Fibroblast of skin of back (primary cell): ENCODE measurements around the gene ZMAT5.
A peak's percentile ranks its signal among the peaks of the same experiment; 100 is the strongest.

Experiments used
- DNase-seq: peaks from one replicate; pipeline ENCODE4 v3.0.0-alpha.2; 2013

Gene ZMAT5

GRCh38 chr22:29753808-29754657, 12.8 kb downstream of the ZMAT5 start:
- DNase-seq, result no peak

- DNase-seq, result no peak
Observed at GRCh38 chr22:29751669-29752068, 15.1 kb downstream of the ZMAT5 start.

- DNase-seq, result no peak
Observed at GRCh38 chr22:29750559-29751538, 16.0 kb downstream of the ZMAT5 start.

GRCh38 chr22:29750029-29750428, 16.8 kb downstream of the ZMAT5 start:
- no peak for DNase-seq

- DNase-seq, result no peak
Observed at GRCh38 chr22:29748248-29748893, 18.4 kb downstream of the ZMAT5 start.

- DNase-seq, result no peak
Observed at GRCh38 chr22:29747832-29748231, 19.0 kb downstream of the ZMAT5 start.

- peak; percentile 12 for DNase-seq
Observed at GRCh38 chr22:29744902-29745301, 21.9 kb downstream of the ZMAT5 start.

GRCh38 chr22:29742326-29742725, 24.5 kb downstream of the ZMAT5 start:
- DNase-seq, result no peak

- no peak for DNase-seq
Observed at GRCh38 chr22:29741926-29742325, 24.9 kb downstream of the ZMAT5 start.

- no peak for DNase-seq
Observed at GRCh38 chr22:29740216-29740615, 26.6 kb downstream of the ZMAT5 start.

- no peak for DNase-seq
Observed at GRCh38 chr22:29739346-29739875, 27.4 kb downstream of the ZMAT5 start.

GRCh38 chr22:29738118-29738815, 28.5 kb downstream of the ZMAT5 start:
- DNase-seq, result no peak

- DNase-seq, result no peak
Observed at GRCh38 chr22:29737251-29738117, 29.3 kb downstream of the ZMAT5 start.

- no peak for DNase-seq
Observed at GRCh38 chr22:29735416-29735815, 31.4 kb downstream of the ZMAT5 start.

- DNase-seq, result no peak
Observed at GRCh38 chr22:29734838-29735237, 32.0 kb downstream of the ZMAT5 start.

GRCh38 chr22:29734406-29734805, 32.4 kb downstream of the ZMAT5 start:
- DNase-seq, result no peak

- DNase-seq, result no peak
Observed at GRCh38 chr22:29733362-29734201, 33.2 kb downstream of the ZMAT5 start.

GRCh38 chr22:29732883-29733282, 33.9 kb downstream of the ZMAT5 start:
- DNase-seq, result no peak

- DNase-seq, result no peak
Observed at GRCh38 chr22:29731058-29731850, 35.6 kb downstream of the ZMAT5 start.
